HG02981 (cell line): ENCODE measurements around the gene TRPV4.
A peak's percentile ranks its signal among the peaks of the same experiment; 100 is the strongest.
"Not testable (repeated sequence)": the region's sequence is repeated elsewhere in the genome, so short reads cannot be mapped to it uniquely, and the experiment has no call there.

Source experiments
- ATAC-seq: cut with Tn5 transposase; IDR thresholded peaks from one replicate; pipeline ENCODE4 v1.9.1; 2021; ENCODE audit warnings: mild to moderate bottlenecking, moderate library complexity; ENCODE audit not compliant: unreplicated experiment

TRPV4 gene

GRCh38 chr12:109833307-109834189, at the start of gene TRPV4:
Gene TRPV4 (minus strand): TSS chr12:109833398. CDS start chr12:109814796, 18,602 bp downstream.
- ATAC-seq, result no peak

GRCh38 chr12:109881752-109882151, 48.6 kb upstream of the TRPV4 start:
- ATAC-seq, result no peak

GRCh38 chr12:109880938-109881337, 47.7 kb upstream of the TRPV4 start:
- no peak for ATAC-seq

GRCh38 chr12:109880043-109880931, 47.1 kb upstream of the TRPV4 start, which contains the start of gene GLTP:
Gene GLTP (minus strand): TSS chr12:109880541. CDS start chr12:109880374, 167 bp downstream.
- peak; percentile 91 for ATAC-seq

GRCh38 chr12:109879351-109880042, 46.3 kb upstream of the TRPV4 start:
- no peak for ATAC-seq

GRCh38 chr12:109878749-109879148, 45.6 kb upstream of the TRPV4 start:
- no peak for ATAC-seq

- no peak for ATAC-seq
These were observed 45.0 kb upstream of the TRPV4 start for GRCh38 chr12:109878247-109878625.

GRCh38 chr12:109877504-109878246, 44.5 kb upstream of the TRPV4 start:
- ATAC-seq, result no peak

- no peak for ATAC-seq
These were observed 43.2 kb upstream of the TRPV4 start for GRCh38 chr12:109876406-109876805.

GRCh38 chr12:109875572-109876131, 42.5 kb upstream of the TRPV4 start:
- ATAC-seq, result no peak

GRCh38 chr12:109873653-109874052, 40.5 kb upstream of the TRPV4 start:
- no peak for ATAC-seq

GRCh38 chr12:109871668-109872314, 38.6 kb upstream of the TRPV4 start:
- no peak for ATAC-seq

- ATAC-seq, result no peak
These were observed 37.5 kb upstream of the TRPV4 start for GRCh38 chr12:109870648-109871047.

- no peak for ATAC-seq
These were observed 35.2 kb upstream of the TRPV4 start for GRCh38 chr12:109868182-109869051.

GRCh38 chr12:109864916-109865315, 31.7 kb upstream of the TRPV4 start:
- ATAC-seq, result no peak

- ATAC-seq, result no peak
These were observed 30.9 kb upstream of the TRPV4 start for GRCh38 chr12:109863847-109864712.

- ATAC-seq, result not testable (repeated sequence)
These were observed 29.3 kb upstream of the TRPV4 start for GRCh38 chr12:109862491-109862890.
